Measurements from ENCODE around the gene TBL1XR1.
"Not testable (repeated sequence)": the region's sequence is repeated elsewhere in the genome, so short reads cannot be mapped to it uniquely, and the experiment has no call there.

TBL1XR1 gene

GRCh38 chr3:177139220-177139619, 58.1 kb downstream of the TBL1XR1 start:
- not testable (repeated sequence) for DNase-seq

GRCh38 chr3:177137774-177138705, 59.2 kb downstream of the TBL1XR1 start:
- DNase-seq: no peak

GRCh38 chr3:177136741-177137140, 60.5 kb downstream of the TBL1XR1 start:
- DNase-seq: no peak

GRCh38 chr3:177135841-177136492, 61.3 kb downstream of the TBL1XR1 start:
- no peak for DNase-seq

- no peak for DNase-seq
Measured at GRCh38 chr3:177134816-177135210, 62.5 kb downstream of the TBL1XR1 start.

- DNase-seq: no peak
Measured at GRCh38 chr3:177133860-177134815, 63.1 kb downstream of the TBL1XR1 start.

GRCh38 chr3:177131927-177132636, 65.2 kb downstream of the TBL1XR1 start:
- DNase-seq: no peak

GRCh38 chr3:177127008-177127407, 70.3 kb downstream of the TBL1XR1 start:
- DNase-seq: no peak

- DNase-seq: no peak
Measured at GRCh38 chr3:177126015-177126773, 71.1 kb downstream of the TBL1XR1 start.

GRCh38 chr3:177124882-177125281, 72.4 kb downstream of the TBL1XR1 start:
- no peak for DNase-seq

GRCh38 chr3:177123822-177124221, 73.5 kb downstream of the TBL1XR1 start:
- DNase-seq: no peak

GRCh38 chr3:177122183-177122856, 75.0 kb downstream of the TBL1XR1 start:
- DNase-seq: no peak

- no peak for DNase-seq
Measured at GRCh38 chr3:177119829-177120228, 77.5 kb downstream of the TBL1XR1 start.

GRCh38 chr3:177114253-177114652, 83.0 kb downstream of the TBL1XR1 start:
- DNase-seq: no peak

- DNase-seq: no peak
Measured at GRCh38 chr3:177111541-177111949, 85.7 kb downstream of the TBL1XR1 start.

- DNase-seq: no peak
Measured at GRCh38 chr3:177110895-177111294, 86.4 kb downstream of the TBL1XR1 start.

GRCh38 chr3:177110386-177110785, 86.9 kb downstream of the TBL1XR1 start:
- no peak for DNase-seq

GRCh38 chr3:177109688-177110330, 87.5 kb downstream of the TBL1XR1 start:
- DNase-seq: no peak

- DNase-seq: no peak
Measured at GRCh38 chr3:177108648-177109047, 88.6 kb downstream of the TBL1XR1 start.
